HUES48 (cell line): ENCODE data around the gene MAN1C1.

Experiments
- H3K27ac ChIP-seq: one replicate; pipeline ENCODE4 v1.7.0; 2013; ENCODE audit warnings: low read depth, low read length, inconsistent platforms
- H3K27me3 ChIP-seq: 2 replicates; pipeline ENCODE4 v1.6.1; 2013; ENCODE audit warnings: mild to moderate bottlenecking, low read length; ENCODE audit not compliant: control insufficient read depth, insufficient read depth
- H3K36me3 ChIP-seq: 2 replicates; pipeline ENCODE4 v1.6.1; 2013; ENCODE audit warnings: low read length; ENCODE audit not compliant: control insufficient read depth, insufficient read depth
- H3K4me1 ChIP-seq: 2 replicates; pipeline ENCODE4 v1.6.1; 2013; ENCODE audit warnings: mild to moderate bottlenecking, low read length; ENCODE audit not compliant: control insufficient read depth, insufficient read depth
- H3K4me3 ChIP-seq: 2 replicates; pipeline ENCODE4 v1.5.1; 2013; ENCODE audit warnings: mild to moderate bottlenecking, low read depth, low read length
- H3K9ac ChIP-seq: 2 replicates; pipeline ENCODE4 v1.6.1; 2013; ENCODE audit warnings: mild to moderate bottlenecking, low read depth, low read length, moderate library complexity
- H3K9me3 ChIP-seq: 2 replicates; pipeline ENCODE4 v1.6.1; 2013; ENCODE audit warnings: low read length; ENCODE audit not compliant: control insufficient read depth, insufficient read depth

MAN1C1 gene

DNA sequence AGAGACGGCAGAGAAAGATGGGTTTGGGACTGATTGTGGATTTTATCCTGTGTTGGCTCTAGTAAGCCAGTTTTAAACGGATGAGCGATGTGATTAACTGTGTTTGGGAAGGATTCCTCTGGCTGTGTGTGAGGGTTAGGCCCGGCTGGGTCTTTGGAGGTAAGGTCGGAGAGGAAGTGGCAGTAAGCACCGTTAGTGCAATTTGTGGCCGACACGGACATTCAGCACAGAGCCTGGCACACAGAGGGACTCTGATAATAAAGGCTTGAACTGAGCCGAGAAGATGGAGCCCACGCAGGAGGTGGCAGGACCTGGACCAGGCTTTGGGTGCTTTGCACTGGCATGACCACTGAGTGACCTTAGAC lies 204.5 kb downstream of the MAN1C1 start:
- no peaks in the 10 kb centered on the region for H3K9me3 ChIP-seq
- no peak overlapping the region for H3K9ac ChIP-seq
- H3K27me3 ChIP-seq = peaks cover 5% of the 10 kb centered on the region; the same call in 1 of the 2 replicates
- H3K27ac ChIP-seq = no peak overlapping the region
- peaks cover 17% of the 10 kb centered on the region for H3K4me1 ChIP-seq
- peaks cover 11% of the 10 kb centered on the region; the same call in 1 of the 2 replicates for H3K36me3 ChIP-seq
- peak overlapping the region; percentile 93 for H3K4me3 ChIP-seq

DNA sequence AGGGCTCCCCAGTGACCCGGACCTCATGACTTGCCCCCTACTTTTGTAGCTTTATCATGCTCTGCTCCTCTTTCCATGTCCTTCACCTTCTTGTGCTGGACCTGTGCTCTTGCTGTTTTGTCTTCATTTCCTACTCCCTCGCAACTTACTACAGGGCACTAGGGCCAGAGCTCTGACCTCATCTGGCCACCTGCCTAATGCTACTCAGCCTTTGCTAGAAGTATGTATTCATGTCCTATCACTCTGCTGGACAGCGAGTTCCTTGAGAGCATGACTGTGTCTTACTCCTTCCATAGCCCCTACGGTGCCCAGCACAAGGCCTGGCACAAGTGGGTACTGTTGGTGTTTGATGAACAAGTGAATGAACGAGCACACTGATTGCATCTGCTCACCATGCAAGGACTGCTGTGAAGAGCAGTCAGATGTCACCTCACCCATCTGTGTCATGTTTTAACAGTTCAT lies 205.1 kb downstream of the MAN1C1 start:
- no peaks in the 10 kb centered on the region for H3K9me3 ChIP-seq
- H3K9ac ChIP-seq = no peak overlapping the region
- H3K4me1 ChIP-seq = peaks cover 17% of the 10 kb centered on the region
- no peak overlapping the region for H3K4me3 ChIP-seq
- H3K36me3 ChIP-seq = peaks cover 7% of the 10 kb centered on the region; the same call in 1 of the 2 replicates
- H3K27ac ChIP-seq = no peak overlapping the region
- H3K27me3 ChIP-seq = peaks cover 5% of the 10 kb centered on the region; the same call in 1 of the 2 replicates

DNA sequence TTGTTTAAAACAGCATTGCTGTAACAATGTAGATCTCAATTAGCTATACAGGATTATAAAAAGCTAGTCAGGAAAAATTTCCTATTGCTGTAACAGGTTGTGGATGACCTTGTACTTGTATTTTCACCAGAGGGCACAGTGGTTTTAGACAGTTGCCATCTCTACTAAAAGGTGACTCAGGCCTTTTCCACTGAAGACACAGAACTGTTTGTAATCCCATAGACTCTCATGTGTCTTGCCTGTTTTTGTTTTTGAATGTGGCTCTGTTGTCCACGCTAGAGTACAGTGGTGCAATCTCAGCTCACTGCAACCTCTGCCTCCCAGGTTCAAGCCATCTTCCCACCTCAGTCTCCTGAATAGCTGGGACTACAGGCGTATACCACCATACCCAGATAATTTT lies 209.0 kb downstream of the MAN1C1 start:
- no peak overlapping the region for H3K9ac ChIP-seq

DNA sequence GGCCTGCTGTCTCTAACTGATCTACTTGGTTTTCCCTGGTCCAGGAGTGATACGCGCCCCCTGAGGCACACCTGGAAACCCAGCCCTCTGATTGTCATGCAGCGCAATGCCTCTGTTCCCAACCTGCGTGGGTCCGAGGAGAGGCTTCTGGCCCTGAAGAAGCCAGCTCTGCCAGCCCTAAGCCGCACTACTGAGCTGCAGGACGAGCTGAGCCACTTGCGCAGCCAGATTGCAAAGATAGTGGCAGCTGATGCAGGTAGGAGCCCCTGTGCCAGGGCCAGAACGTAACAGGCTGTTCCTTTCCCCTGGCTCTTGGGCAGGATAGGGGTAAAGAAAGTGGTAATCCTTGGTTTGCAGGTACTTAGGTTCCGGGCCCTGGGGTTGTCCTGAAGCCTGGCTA lies 210.0 kb downstream of the MAN1C1 start:
- Histone ChIP-seq H3K4me3 (no peak overlapping the region), H3K9me3 (no peaks in the 10 kb centered on the region), H3K27me3 (peaks cover 3% of the 10 kb centered on the region; the same call in 1 of the 2 replicates), H3K27ac (no peak overlapping the region), H3K9ac (no peak overlapping the region), H3K4me1 (no peaks in the 10 kb centered on the region), H3K36me3 (peaks cover 50% of the 10 kb centered on the region)

More for the DNA sequence above, 209.0 kb downstream of the MAN1C1 start:
- H3K4me3 ChIP-seq = no peak overlapping the region
- H3K27ac ChIP-seq = no peak overlapping the region
- no peaks in the 10 kb centered on the region for H3K9me3 ChIP-seq
- peaks cover 5% of the 10 kb centered on the region; the same call in 1 of the 2 replicates for H3K27me3 ChIP-seq
- H3K4me1 ChIP-seq = no peaks in the 10 kb centered on the region
- peaks cover 40% of the 10 kb centered on the region for H3K36me3 ChIP-seq

DNA sequence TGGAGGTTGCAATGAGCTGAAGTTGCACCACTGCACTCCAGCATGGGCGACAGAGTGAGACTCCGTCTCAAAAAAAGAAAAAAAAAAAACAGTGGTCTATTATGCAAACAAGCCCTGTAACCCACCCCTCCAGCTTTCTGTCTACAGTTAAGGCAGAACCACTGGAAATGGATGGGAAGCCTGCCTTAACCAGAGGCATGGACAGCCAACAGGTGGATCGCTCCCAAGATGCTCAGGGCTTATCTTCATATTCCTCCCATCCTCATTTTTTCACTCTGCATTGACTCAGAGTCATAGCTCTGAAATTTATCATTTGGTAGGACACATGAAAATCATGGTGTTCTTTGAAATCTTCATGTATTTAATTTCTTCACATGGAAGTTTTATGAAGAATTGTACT lies 211.9 kb downstream of the MAN1C1 start:
- Histone ChIP-seq H3K9me3 (no peaks in the 10 kb centered on the region), H3K27ac (no peak overlapping the region), H3K4me1 (no peaks in the 10 kb centered on the region), H3K4me3 (no peak overlapping the region), H3K9ac (no peak overlapping the region), H3K36me3 (peaks cover 69% of the 10 kb centered on the region), H3K27me3 (no peaks in the 10 kb centered on the region)

DNA sequence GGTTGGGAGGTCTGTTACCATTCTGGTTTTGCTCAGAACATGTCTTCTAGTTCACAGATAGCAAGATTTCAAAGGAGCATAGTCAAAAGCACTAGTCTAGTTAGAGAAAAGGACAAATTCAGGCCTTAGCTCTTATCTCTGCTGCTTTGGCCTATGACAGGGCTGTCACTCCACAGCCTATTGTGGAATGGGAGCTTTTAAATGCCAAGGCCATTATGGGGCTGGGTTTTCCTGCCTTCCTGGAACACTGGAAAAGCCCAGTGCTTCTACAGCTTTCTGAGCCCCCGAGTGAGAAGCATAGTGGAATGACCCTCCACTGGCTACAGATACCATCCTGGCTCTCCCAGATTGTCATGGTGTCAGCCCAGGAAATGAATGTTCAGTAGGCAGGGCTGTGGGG lies 212.5 kb downstream of the MAN1C1 start:
- H3K4me1 ChIP-seq = no peaks in the 10 kb centered on the region
- H3K27me3 ChIP-seq = no peaks in the 10 kb centered on the region
- no peak overlapping the region for H3K27ac ChIP-seq
- H3K36me3 ChIP-seq = peaks cover 75% of the 10 kb centered on the region
- H3K9ac ChIP-seq = no peak overlapping the region
- no peak overlapping the region for H3K4me3 ChIP-seq
- H3K9me3 ChIP-seq = no peaks in the 10 kb centered on the region

DNA sequence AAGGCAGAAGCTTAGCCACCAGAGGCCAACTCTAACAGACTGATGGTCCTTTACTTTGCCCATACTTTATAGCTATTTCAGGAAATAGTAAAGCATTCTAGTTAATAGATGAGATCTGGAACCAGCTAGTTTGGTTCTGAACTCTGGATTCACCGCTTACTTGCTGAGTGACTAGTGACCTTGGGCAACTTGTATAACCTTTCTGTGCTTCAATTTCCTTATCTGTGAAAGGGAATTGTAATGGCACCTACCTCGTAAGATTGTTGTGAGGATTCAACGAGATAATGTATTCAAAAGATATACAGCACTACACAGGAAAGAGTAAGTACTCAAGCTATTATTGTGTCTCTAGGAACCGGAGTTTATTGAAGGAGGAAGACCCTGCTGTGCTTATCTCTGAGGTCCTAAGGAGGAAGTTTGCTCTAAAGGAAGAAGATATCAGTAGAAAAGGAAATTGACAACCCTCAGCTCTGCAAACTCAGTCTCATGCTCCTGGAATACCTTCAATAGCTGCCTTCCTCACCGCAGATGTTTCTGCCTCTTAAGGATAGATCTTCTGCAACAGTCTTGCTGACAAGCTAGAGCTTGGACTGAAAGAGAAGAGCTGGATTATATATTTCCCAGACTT lies 215.1 kb downstream of the MAN1C1 start:
- no peak overlapping the region for H3K4me3 ChIP-seq
- no peaks in the 10 kb centered on the region for H3K4me1 ChIP-seq
- no peaks in the 10 kb centered on the region for H3K9me3 ChIP-seq
- no peak overlapping the region for H3K27ac ChIP-seq
- H3K36me3 ChIP-seq = peaks cover 92% of the 10 kb centered on the region
- H3K9ac ChIP-seq = no peak overlapping the region
- H3K27me3 ChIP-seq = no peaks in the 10 kb centered on the region

DNA sequence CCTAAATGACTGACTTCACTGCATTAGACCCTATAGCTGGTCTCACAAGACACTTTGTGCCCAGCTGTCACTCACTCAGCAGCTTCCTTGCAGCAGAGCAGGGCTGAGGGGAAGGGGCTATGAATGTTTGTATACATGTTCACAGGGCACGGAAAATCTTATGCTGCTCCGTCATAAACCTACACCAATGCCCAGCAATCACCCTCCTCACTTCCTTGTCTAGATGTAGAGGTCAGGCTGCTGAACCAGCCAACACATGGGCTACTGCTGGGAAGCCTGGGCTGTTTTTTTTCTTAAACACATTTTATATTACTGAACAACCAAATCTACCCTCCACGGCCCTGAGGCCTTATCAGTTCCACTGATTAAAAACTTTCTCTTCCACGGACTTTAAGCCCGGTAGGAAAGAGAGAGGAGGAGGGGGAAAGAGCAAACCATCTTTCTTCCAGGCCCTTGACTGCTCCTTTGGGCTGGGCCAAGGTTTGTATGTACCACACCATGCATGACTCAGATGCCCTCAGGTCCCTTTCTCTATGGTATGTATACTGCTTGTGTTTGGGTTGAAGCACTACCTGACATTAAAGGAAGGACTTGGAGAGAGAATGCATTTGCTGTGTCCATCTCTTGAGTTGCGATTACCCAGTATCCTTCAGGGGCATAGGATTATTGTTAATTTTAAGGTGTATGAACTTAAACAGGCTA lies 215.9 kb downstream of the MAN1C1 start:
- Histone ChIP-seq H3K36me3 (peaks cover 94% of the 10 kb centered on the region), H3K4me1 (no peaks in the 10 kb centered on the region), H3K9me3 (no peaks in the 10 kb centered on the region), H3K4me3 (no peak overlapping the region), H3K9ac (no peak overlapping the region), H3K27me3 (no peaks in the 10 kb centered on the region), H3K27ac (no peak overlapping the region)

DNA sequence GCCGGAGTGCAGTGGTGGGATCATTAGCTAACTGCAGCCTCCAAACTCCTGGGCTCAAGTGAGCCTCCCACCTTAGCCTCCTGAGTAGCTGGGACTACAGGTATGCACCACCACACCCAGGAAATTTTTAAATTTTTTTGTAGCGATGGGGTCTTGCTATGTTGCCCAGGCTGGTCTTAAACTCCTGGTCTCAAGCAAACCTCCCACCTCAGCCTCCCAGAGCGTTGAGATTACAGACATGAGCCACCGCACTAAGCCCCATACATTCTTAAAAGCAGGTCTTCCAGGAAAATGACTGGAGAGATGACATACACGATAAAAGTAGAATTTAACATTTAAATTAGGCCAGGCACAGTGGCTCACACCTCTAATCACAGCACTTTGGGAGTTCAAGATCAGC lies 216.6 kb downstream of the MAN1C1 start:
- Histone ChIP-seq H3K36me3 (peaks cover 88% of the 10 kb centered on the region), H3K9me3 (no peaks in the 10 kb centered on the region), H3K9ac (no peak overlapping the region), H3K4me1 (no peaks in the 10 kb centered on the region), H3K27me3 (no peaks in the 10 kb centered on the region), H3K4me3 (no peak overlapping the region), H3K27ac (no peak overlapping the region)
